HG03196 (cell line): ENCODE data around the gene CLECL1.
A peak's percentile ranks its signal among the peaks of the same experiment; 100 is the strongest.
"Not testable (repeated sequence)": the region's sequence is repeated elsewhere in the genome, so short reads cannot be mapped to it uniquely, and the experiment has no call there.

ENCODE experiments used
- ATAC-seq: cut with Tn5 transposase; IDR thresholded peaks from one replicate; pipeline ENCODE4 v1.9.1; 2021; ENCODE audit not compliant: unreplicated experiment

The CLECL1 gene

DNA sequence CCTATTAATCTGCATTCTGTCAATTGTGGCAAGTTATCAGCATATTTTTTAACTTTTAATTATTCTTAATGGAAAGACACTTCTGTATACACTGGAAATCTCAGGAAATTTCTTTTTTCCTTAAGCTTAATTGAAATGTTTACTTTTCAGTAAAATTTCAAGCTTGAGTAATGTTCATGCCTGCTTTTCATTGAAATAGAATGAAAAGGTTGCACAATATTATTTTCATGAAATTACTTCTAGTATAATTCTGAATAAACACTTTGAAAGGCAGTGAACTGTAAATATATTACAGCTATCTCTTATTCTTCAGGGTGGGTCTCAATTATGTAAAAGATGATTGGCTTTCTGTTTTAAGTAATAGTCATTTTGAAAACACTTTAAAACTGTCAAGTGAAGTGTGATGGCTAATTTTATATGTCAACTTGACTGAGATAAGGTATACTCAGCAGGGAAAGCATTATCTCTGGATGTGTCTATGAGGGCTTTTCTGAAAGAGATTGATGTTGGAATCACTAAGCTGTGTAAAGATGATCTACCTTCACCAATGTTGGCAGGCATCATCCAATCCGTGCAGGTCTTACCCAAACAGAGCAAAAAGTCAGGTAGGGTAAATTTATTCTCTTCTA lies 33.5 kb downstream of the CLECL1 start:
- ATAC-seq, result no peak

GRCh38 chr12:9698681-9699080 lies 34.2 kb downstream of the CLECL1 start:
- ATAC-seq, result no peak

GRCh38 chr12:9697619-9698018 lies 35.3 kb downstream of the CLECL1 start:
- ATAC-seq, result no peak

DNA sequence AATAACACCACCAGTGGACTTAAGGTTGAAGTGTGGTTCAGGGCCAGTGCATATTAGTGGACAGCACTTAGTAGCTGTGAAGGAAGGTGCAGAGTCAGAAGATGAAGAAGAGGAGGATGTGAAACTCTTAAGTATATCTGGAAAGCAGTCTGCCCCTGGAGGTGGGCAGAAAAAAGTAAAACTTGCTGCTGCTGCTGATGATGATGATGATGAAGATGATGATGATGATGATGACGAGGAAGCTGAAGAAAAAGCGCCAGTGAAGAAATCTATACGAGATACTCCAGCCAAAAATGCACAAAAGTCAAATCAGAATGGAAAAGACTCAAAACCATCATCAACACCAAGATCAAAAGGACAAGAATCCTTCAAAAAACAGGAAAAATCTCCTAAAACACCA lies 37.2 kb downstream of the CLECL1 start:
- ATAC-seq, result not testable (repeated sequence)

DNA sequence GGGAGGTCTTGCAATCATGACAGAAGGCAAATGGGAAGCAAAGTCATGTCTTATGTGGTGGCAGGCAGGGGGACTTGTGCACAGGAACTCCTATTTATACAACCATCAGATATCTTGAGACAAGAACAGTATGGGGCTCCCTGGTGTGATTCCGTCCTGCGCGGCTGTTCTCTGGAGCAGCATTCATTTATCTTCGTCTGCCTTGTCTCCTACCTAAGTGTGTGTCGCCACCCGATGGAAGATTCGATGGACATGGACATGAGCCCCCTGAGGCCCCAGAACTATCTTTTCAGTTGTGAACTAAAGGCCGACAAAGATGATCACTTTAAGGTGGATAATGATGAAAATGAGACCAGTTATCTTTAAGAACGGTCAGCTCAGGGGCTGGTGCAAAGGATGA lies 37.7 kb downstream of the CLECL1 start:
- ATAC-seq, result not testable (repeated sequence)

DNA sequence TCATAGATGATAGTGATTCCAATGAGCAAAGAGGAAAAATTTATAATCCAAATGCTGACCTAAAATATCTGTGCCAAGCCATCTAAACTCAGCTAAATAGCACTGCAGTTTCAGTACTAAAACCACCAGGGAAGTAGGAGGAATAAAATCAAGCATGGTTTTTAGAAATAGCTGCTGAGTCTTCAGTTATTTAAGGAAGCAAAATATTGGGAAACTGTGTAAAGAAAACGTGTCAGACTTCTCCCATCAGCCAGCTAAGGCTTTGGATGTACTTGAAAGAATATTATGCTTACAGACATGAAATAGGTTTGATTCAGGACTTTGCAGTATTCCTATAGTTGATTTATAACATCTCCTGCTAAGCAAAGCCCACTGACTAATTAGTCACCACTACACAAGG lies 38.7 kb downstream of the CLECL1 start:
- no peak for ATAC-seq

DNA sequence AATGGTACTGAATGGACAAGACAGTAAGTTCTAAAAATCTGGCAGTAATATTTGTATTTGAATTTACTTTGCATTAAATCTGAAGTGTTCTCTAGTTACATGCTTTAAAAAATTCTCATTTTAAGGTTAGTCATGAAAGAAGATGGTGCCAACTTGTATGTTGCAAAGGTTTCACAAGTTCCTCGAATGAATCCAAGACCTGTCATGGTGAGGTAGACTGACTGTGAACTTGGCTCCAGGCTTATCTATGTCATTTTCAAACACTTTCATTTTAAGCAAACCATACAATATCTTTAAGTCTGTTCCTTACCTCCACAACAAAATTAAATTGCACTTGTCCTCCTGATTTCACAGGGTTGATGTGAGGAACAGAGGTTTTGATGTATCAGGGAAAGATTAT lies 40.0 kb downstream of the CLECL1 start:
- ATAC-seq, result no peak

GRCh38 chr12:9687228-9687627 lies 45.7 kb downstream of the CLECL1 start:
- no peak for ATAC-seq

DNA sequence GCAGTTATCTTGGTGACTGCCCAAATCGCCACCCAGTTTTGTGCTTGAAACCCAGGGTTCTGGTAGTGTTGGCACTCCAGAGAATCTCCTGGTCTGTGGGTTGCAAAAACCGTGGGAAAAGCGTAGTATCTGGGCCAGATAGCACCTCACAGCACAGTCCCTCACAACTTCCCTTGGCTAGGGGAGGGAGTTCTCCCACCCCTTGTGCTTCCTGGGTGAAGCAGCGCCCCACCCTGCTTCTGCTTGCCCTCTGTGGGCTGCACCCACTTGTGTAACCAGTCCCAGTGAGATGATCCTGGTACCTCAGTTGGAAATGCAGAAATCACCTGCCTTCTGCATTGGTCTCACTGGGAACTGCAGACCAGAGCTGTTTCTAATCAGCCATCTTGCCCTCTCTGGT lies 47.0 kb downstream of the CLECL1 start:
- no peak for ATAC-seq

GRCh38 chr12:9685366-9685765 lies 47.5 kb downstream of the CLECL1 start:
- ATAC-seq, result not testable (repeated sequence)

DNA sequence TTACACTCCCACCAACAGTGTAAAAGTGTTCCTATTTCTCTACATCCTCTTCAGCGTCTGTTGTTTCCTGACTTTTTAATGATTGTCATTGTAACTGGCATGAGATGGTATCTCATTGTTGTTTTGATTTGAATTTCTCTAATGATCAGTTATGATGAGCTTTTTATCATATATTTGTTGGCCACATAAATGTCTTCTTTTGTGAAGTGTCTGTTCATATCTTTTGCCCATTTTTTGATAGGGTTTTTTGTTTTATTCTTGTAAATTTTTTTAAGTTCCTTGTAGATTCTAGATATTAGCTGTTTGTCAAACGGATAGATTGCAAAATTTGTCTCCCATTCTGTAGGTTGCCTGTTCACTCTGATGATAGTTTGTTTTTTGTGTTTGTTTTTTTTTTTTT lies 49.9 kb downstream of the CLECL1 start:
- ATAC-seq, result not testable (repeated sequence)

- not testable (repeated sequence) for ATAC-seq
Measured at GRCh38 chr12:9682508-9682907, 50.4 kb downstream of the CLECL1 start.

GRCh38 chr12:9674226-9674590 lies 58.7 kb downstream of the CLECL1 start:
- ATAC-seq, result peak; percentile 28

DNA sequence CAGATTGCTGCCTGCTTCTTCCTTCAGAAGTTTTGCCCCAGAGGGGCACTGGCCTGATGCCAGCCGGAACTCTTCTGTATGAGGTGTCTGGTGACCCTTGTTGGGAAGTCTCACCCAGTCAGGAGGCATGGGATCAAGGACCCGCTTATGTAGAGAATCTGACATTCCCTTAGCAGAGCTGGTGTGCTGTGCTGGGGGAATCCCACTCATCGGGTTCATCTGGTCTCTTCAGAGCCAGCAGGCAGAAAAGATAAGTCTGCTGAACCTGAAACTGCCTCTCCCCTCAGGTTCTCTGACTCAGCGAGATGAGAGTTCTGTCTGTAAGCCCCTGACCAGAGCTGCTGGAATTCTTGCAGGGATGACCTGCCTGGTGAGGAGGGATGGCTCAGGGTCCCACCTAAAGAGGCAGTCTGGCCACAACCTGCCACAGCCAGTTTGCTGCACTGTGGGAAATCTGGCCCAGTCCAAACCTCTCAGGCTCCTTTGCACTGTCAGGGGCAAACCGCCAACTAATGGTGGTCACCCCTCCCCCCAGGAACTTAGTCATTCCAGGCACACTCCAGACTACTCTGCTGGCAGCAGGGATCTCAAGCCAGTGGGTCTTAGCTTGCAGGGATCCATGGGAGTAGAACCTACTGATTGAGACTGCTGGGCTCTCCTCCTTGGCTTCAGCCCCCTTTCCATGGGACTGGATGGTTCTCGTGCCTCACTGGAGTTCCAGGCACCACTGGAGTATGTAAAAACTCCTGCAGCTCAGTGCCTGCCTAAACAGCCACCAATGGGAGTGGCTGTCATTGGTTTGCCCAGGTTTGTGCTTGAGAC lies 59.3 kb downstream of the CLECL1 start:
- peak; percentile 27 for ATAC-seq
